ENCODE results near the gene BBX.

- TF ChIP-seq, protein P1, sequence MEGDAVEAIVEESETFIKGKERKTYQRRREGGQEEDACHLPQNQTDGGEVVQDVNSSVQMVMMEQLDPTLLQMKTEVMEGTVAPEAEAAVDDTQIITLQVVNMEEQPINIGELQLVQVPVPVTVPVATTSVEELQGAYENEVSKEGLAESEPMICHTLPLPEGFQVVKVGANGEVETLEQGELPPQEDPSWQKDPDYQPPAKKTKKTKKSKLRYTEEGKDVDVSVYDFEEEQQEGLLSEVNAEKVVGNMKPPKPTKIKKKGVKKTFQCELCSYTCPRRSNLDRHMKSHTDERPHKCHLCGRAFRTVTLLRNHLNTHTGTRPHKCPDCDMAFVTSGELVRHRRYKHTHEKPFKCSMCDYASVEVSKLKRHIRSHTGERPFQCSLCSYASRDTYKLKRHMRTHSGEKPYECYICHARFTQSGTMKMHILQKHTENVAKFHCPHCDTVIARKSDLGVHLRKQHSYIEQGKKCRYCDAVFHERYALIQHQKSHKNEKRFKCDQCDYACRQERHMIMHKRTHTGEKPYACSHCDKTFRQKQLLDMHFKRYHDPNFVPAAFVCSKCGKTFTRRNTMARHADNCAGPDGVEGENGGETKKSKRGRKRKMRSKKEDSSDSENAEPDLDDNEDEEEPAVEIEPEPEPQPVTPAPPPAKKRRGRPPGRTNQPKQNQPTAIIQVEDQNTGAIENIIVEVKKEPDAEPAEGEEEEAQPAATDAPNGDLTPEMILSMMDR (IDR thresholded peaks at IDR 0.05; ENCODE audit: borderline replicate concordance, extremely low read depth, low read length, poor library complexity, severe bottlenecking): no peak
- no peak for TF ChIP-seq EZH2 (IDR thresholded peaks at IDR 0.05; ENCODE audit: borderline replicate concordance, low read depth, low read length, severe bottlenecking)
Observed at GRCh38 chr3:107661447-107662123, 138.8 kb downstream of the BBX start.

Data from DND-41 (cell line).